ENCODE data around the gene INPP5A. TPM values are rescaled to one million over a fixed set of nuclear protein-coding genes. Genes with fewer than 3 reads are reported as not detected.

INPP5A gene
- polyA plus RNA-seq, 3 donors from 2014 or later = 0.30 to 1.7 (median 0.48) TPM

DNA sequence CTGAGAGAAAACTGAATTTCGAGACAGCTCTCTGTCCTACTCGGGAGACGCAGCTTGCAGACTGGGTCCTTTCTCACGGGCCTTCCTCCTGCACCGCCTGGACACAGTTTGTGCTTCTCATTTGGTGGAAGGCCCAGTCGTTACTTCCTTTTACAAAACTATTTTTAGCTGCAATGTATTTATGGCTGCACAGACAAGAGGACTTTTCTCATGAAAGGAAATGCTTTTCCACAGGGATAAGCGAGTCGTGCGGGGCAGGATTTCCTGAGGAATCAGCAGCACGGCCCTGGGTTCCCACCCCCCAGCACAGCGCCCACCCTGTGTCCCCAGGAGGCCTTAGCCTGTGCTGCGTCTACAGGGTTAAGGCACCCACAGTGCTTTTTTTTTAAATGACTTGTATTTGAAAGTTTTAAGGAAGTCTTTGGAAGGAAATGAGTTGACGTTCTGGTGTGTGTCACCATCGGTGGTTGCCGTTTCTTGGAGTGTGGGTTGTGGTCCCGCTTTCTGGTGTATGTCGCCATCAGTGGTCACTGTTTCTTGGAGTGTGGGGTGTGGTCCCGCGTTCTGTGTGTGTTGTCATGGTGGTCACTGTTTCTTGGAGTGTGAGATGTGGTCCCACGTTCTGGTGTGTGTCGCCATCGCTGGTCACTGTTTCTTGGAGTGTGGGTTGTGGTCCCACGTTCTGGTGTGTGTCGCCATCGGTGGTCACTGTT lies 50.9 kb downstream of the INPP5A start:
- Mint-ChIP-seq H3K4me1 (peaks cover 67 to 75% of the 10 kb centered on the region in 2 donors), H3K36me3 (peaks cover 0 to 4% (median 0%) of the 10 kb centered on the region in 3 donors), H3K27ac (peak overlapping the region; percentile 78 to 97 (median 92)), H3K9me3 (peaks cover 0 to 3% (median 0%) of the 10 kb centered on the region in 6 donors), H3K4me3 (peak overlapping the region; percentile 57 to 80 (median 74)), H3K27me3 (ENCODE audit: low read depth in 3 of 3) (peaks cover 26 to 42% (median 27%) of the 10 kb centered on the region in 3 donors)
- DNase-seq = peak; percentile 79 to 86 (median 82)

DNA sequence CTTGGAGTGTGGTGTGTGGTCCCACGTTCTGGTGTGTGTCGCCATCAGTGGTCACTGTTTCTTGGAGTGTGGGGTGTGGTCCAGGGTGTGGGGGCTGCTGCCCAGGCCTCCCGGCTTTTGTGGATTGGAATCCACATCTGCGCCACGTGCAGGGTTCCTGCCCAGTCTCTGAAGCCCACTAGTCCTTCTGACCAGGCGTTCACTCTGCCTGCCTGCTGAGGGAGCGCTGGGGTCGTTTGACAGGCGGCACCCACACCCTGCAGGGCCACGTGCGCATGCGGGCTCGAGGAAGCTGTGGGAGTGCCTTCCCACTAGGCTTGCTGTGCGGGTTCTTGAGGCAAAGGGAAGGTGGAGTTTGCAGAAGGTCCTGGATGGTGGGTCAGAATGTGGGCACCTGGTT lies 51.4 kb downstream of the INPP5A start:
- peaks cover 0 to 3% (median 0%) of the 10 kb centered on the region in 6 donors for H3K9me3 Mint-ChIP-seq

DNA sequence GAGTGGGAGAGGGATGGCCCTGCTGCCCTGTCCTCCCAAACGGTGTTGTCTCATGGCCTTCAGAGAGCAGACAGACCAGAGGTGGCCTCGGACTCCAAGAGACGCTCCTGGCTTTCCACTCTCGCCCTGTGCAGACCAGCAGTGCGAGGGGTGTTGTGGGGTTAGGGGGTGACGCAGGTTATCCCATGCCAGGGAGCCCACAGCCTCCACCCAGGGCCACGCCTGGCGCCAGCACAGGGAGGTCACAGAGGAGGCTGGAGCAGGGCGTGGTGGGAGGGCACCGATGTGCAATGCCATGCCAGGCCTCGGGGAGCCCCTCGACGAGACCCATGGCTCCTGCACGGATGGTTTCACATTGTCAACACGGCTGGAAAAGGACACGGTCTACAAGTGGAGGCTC lies 52.1 kb downstream of the INPP5A start:
- Mint-ChIP-seq H3K4me1 (peaks cover 80 to 87% of the 10 kb centered on the region in 2 donors), H3K27me3 (ENCODE audit: low read depth in 3 of 3) (peaks cover 27 to 45% (median 32%) of the 10 kb centered on the region in 3 donors), H3K9me3 (peaks cover 0 to 3% (median 0%) of the 10 kb centered on the region in 6 donors), H3K36me3 (peaks cover 0 to 4% (median 0%) of the 10 kb centered on the region in 3 donors), H3K27ac (peak overlapping the region in 4 of 6 donors; percentile 22 to 91 (median 56)), H3K4me3 (peak overlapping the region in 1 of 5 donors; percentile 12)
- DNase-seq = no peak

More for the DNA sequence above, 51.4 kb downstream of the INPP5A start:
- Mint-ChIP-seq H3K4me1 (peaks cover 73 to 81% of the 10 kb centered on the region in 2 donors), H3K27me3 (ENCODE audit: low read depth in 3 of 3) (peaks cover 27 to 45% (median 28%) of the 10 kb centered on the region in 3 donors), H3K4me3 (peak overlapping the region; percentile 57 to 80 (median 74)), H3K36me3 (peaks cover 0 to 4% (median 0%) of the 10 kb centered on the region in 3 donors), H3K27ac (peak overlapping the region; percentile 78 to 97 (median 92))
- DNase-seq = no peak

DNA sequence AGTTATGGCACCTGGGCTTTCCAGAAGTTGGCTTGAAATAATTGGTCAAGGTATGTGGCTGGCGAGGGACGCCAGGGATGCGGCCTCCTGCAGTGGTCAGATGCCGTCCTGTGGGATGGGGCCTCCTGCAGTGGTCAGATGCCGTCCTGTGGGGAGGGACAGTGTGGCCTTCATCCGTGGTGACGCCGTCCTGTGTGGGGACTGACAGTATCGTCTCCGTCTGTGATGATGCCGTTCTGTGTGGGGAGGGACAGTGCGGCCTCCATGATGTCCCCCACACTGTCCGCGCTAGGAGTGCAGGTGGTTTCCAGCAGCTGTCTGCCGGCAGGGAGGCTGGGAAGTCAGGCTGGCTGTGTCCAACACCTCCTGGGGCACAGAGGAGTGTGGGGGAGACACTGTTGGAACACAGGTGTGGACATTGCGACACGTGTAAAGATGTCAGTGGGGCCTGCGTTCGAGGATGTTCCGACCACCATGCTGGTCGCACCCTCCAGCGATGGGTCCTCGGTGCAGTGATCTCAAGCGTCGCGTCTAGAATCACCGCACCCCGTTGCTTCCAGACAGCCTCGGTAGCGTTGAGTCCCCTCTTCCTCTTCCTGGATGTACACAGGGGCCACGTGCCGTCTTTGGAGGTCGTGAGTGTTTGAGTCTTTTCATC lies 52.6 kb downstream of the INPP5A start:
- Mint-ChIP-seq H3K27ac (peak overlapping the region in 3 of 6 donors; percentile 30 to 84 (median 79)), H3K36me3 (peaks cover 0 to 4% (median 0%) of the 10 kb centered on the region in 3 donors), H3K4me1 (peaks cover 85 to 88% of the 10 kb centered on the region in 2 donors), H3K9me3 (peaks cover 0 to 3% (median 0%) of the 10 kb centered on the region in 6 donors), H3K4me3 (peak overlapping the region in 1 of 5 donors; percentile 8), H3K27me3 (ENCODE audit: low read depth in 3 of 3) (peaks cover 27 to 45% (median 32%) of the 10 kb centered on the region in 3 donors)
- no peak for DNase-seq

DNA sequence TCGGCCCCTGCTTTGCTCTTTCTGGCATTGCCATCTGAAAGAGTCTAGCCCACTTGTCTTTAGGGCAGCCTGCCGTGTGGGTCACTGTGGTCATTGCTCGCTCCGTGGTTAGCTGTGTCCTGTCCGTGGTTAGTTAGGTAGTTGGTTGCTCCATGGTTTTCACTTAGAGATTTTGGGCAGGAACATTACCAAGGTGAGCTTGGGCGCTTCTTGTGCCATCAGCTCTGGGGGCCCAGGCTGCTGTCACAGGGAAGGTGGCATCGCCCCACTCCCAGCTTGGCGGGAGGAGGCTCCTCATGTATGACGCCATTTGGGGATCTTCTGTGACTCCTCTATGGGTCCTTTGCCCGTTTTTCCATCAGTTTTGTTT lies 53.1 kb downstream of the INPP5A start:
- Mint-ChIP-seq H3K4me1 (peaks cover 86 to 88% of the 10 kb centered on the region in 2 donors), H3K27me3 (ENCODE audit: low read depth in 3 of 3) (peaks cover 27 to 40% (median 32%) of the 10 kb centered on the region in 3 donors), H3K9me3 (peaks cover 0 to 3% (median 0%) of the 10 kb centered on the region in 6 donors), H3K27ac (peak overlapping the region in 5 of 6 donors; percentile 30 to 88 (median 82)), H3K36me3 (peaks cover 0 to 4% (median 0%) of the 10 kb centered on the region in 3 donors), H3K4me3 (peak overlapping the region in 1 of 5 donors; percentile 8)
- DNase-seq = no peak

DNA sequence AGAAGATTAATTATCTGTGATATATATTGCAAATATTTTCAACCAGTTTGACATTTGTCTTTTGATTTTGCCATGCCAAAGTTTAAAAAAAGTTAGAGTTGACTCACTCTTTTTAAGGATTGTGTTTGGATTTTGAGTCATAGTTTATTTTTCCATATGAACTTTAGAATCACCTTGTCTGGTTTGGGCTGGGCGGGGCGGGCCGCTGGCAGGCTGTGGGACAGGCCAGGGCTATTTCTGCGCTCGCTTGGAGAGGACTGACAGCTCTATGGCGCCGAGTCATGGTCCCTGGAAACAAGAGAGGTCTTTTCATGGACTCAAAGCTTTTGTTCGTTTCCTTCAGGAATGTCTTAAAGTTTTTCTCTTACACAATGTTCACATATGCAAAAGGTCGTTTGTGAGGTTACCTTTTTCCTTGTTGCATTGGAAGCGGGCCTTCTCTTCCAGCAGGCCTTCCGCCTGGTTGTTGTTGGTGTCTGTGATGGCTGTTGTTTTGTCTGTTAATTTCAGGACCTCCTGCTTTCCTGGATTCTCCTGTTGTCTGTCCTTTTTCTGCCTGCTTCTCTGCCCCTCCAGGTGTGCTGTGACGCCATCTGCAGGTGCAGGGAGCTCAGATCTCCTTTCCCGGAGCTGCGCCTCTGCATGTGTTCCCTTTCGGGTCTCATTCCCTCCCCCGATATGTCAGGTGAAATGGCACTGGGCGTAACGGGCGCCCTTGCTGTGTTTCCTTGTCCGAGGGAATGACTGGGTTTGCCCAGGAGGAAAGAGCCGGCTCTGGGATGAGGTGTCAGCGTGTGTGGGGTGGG lies 53.8 kb downstream of the INPP5A start:
- Mint-ChIP-seq H3K9me3 (peaks cover 0 to 3% (median 0%) of the 10 kb centered on the region in 6 donors), H3K36me3 (peaks cover 0 to 4% (median 0%) of the 10 kb centered on the region in 3 donors), H3K27me3 (ENCODE audit: low read depth in 3 of 3) (peaks cover 23 to 34% (median 27%) of the 10 kb centered on the region in 3 donors), H3K4me1 (peaks cover 80 to 83% of the 10 kb centered on the region in 2 donors), H3K4me3 (peak overlapping the region in 1 of 5 donors; percentile 9), H3K27ac (peak overlapping the region in 5 of 6 donors; percentile 8 to 90 (median 84))
- DNase-seq = no peak

DNA sequence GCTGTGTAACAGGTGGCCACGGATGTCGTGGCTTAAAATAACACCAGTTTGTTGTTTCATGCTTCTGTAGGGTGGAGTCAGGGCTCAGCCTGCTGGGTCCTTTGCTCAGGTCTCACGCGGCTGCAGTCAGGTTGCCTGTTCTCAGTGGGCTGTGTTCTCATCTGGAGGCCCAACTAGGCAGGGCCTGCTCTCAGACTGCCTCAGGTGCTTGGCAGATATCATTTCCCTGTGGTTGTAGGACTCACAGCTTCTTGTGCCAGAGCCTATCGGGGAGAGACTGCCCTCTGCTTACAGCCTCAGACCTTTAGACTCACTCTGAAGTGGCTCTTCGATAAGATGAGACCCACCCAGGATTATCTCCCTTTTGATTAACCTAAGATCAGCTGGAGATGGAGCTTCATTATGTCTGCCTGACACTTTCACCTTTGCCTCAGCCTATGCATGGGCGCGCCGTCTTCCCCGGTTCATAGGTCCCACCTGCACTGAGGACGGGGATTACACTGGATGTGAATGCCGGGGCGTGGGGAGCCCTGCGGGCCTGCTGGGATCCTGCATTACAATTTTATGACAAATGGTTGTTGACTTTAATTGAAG lies 55.3 kb downstream of the INPP5A start:
- peaks cover 16 to 24% (median 19%) of the 10 kb centered on the region in 3 donors for H3K27me3 Mint-ChIP-seq (ENCODE audit: low read depth in 3 of 3)
- peak overlapping the region; percentile 58 to 75 (median 72) for H3K4me3 Mint-ChIP-seq
- H3K4me1 Mint-ChIP-seq = peaks cover 68 to 69% of the 10 kb centered on the region in 2 donors
- H3K9me3 Mint-ChIP-seq = peaks cover 0 to 3% (median 0%) of the 10 kb centered on the region in 6 donors
- no peak for DNase-seq
- H3K36me3 Mint-ChIP-seq = no peaks in the 10 kb centered on the region
- H3K27ac Mint-ChIP-seq = peak overlapping the region; percentile 85 to 96 (median 91)

DNA sequence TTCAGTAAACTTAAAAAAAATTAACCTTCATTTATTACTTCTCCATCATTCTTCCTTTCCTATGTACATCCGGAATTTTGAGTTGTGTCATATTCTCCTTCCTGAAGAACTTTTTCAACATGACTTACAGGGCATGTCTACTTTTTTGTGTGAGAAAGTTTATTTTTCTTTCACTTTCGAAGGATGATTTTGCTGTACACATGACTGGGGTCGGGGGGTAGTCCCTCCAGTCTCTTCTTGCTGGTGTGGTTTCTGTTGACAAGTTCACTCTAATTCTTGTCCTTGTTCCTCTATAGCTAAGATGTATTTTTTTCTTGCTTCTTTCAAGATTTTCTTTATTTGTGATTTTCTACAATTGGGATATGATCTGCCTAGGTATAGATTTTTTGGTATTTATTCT lies 55.8 kb downstream of the INPP5A start:
- H3K27ac Mint-ChIP-seq = peak overlapping the region; percentile 85 to 96 (median 91)
- peaks cover 11 to 21% (median 14%) of the 10 kb centered on the region in 3 donors for H3K27me3 Mint-ChIP-seq (ENCODE audit: low read depth in 3 of 3)
- H3K36me3 Mint-ChIP-seq = no peaks in the 10 kb centered on the region
- peak overlapping the region; percentile 58 to 75 (median 72) for H3K4me3 Mint-ChIP-seq
- H3K9me3 Mint-ChIP-seq = peaks cover 0 to 3% (median 0%) of the 10 kb centered on the region in 6 donors
- peak; percentile 56 to 65 (median 62) for DNase-seq
- H3K4me1 Mint-ChIP-seq = peaks cover 63 to 64% of the 10 kb centered on the region in 2 donors

DNA sequence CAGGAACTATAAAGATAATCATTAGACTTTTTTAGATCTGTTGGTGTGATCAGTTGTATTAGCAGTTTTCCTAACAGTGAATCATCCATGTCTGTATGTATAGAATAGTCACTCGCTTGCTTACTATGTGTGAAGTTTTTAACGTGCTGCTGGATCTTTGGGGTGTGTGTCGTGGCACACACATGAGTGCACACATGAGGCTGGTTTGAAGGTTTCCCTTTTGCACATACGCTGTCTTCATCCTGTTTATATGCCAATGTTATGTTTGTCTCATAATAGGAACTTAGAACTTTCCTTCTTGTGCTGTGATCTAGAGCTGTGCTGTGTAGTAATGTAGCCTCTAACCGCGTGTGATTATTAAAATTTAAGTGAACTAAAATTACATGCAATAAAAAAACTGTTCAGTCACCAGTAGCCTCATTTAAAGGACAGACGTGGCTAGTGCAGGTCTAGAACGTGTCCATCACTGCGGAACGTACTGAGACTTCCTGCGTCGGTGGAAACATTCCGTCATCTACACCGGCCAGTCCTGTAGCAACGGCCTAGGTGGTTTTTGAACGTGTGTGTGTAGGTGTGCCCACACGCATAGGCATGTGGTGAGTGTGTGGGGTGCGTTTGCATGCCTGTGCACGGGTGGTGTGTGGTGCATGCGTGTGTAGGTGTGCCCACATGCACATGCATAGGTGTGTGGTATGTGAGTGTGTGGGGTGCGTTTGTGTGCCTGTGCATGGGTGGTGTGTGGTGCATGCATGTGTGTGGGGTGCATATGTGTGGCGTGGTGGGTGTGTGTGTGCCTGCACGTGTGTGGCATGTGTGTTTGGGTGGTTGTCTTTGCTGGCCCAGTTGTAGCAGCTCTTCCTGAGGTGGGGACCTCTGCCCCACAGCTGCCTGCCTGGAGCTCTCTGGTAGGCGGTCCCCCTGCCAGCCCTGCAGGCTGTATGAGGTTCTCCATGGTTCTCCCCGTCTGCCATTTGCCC lies 56.6 kb downstream of the INPP5A start:
- peaks cover 0 to 2% (median 0%) of the 10 kb centered on the region in 6 donors for H3K9me3 Mint-ChIP-seq
- peaks cover 55 to 56% of the 10 kb centered on the region in 2 donors for H3K4me1 Mint-ChIP-seq
- peak overlapping the region; percentile 58 to 75 (median 72) for H3K4me3 Mint-ChIP-seq
- H3K27me3 Mint-ChIP-seq (ENCODE audit: low read depth in 3 of 3) = peaks cover 3 to 13% (median 8%) of the 10 kb centered on the region in 3 donors
- no peak for DNase-seq
- H3K36me3 Mint-ChIP-seq = peaks cover 0 to 3% (median 0%) of the 10 kb centered on the region in 3 donors
- H3K27ac Mint-ChIP-seq = peak overlapping the region; percentile 85 to 96 (median 91)

DNA sequence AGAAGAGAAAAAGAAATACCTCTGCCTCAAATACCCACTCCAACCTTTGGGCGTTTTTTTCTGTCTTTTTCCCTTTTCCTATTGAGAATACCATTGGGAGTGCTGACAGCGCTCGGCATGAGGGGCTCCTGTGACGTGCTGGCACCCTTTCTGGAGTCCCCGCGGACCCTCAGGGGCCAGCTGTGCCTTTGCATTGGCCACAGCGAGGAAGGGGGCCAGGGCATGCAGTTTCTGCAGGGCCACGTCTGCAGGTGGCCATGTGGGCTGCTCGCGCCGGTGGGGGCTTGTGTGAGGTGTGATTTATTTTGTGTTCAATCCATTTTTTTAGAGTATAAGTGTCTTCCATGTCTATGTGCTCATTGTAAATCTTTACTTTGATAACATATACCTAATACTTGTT lies 57.4 kb downstream of the INPP5A start:
- Mint-ChIP-seq H3K4me1 (peaks cover 53 to 55% of the 10 kb centered on the region in 2 donors), H3K27me3 (ENCODE audit: low read depth in 3 of 3) (peaks cover 2 to 8% (median 7%) of the 10 kb centered on the region in 3 donors), H3K36me3 (peaks cover under 1 to 3% (median 1%) of the 10 kb centered on the region in 3 donors), H3K4me3 (peak overlapping the region in 1 of 5 donors; percentile 13), H3K27ac (peak overlapping the region in 3 of 6 donors; percentile 34 to 96 (median 90)), H3K9me3 (peaks cover 0 to 3% (median under 1%) of the 10 kb centered on the region in 6 donors)
- DNase-seq = no peak

DNA sequence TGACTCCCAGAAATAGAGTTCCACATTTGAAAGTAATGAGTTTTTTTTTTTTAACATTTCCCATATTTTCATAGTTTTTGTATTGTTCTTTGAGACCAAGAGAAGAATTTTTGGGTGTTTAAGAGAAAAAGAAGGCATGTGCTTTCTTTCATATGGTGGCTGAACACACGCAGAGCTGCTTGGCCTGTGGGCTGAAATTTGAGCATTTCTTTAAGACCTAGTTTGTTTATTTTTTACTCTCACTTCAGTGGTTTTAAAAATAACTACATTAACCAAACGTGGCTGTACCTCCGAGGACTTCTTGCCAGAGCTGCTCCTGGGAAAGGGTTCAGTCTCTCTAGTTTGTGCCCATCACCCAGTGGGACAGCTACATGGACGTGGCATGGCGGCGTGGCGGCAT lies 58.3 kb downstream of the INPP5A start:
- Mint-ChIP-seq H3K27ac (peak overlapping the region in 3 of 6 donors; percentile 34 to 96 (median 90)), H3K36me3 (peaks cover 7 to 8% (median 8%) of the 10 kb centered on the region in 3 donors), H3K27me3 (ENCODE audit: low read depth in 3 of 3) (peaks cover 0 to 6% (median 5%) of the 10 kb centered on the region in 3 donors), H3K4me3 (no peak overlapping the region), H3K9me3 (peaks cover 0 to 11% (median 7%) of the 10 kb centered on the region in 6 donors), H3K4me1 (peaks cover 46 to 47% of the 10 kb centered on the region in 2 donors)
- DNase-seq = no peak
